Left renal pelvis (tissue), 4 donors: ENCODE data around the gene ATP10D. TPM values are rescaled to one million over a fixed set of nuclear protein-coding genes. Genes with fewer than 3 reads are reported as not detected.
A peak's percentile ranks its signal among the peaks of the same experiment; 100 is the strongest.

Experiments
- DNase-seq, 4 donors: peaks; one replicate each; pipeline ENCODE4 v3.0.0-alpha.2; 2013; ENCODE audit warnings: low read depth in 4 of 4, low spot score in 3 of 4
- polyA plus RNA-seq, 4 donors: library from polyadenylated mRNA; unstranded; fragments of 120-200 nt; gene quantifications; one replicate each; pipeline ENCODE4 v1.2.1, GENCODE V29; 2013; ENCODE audit not compliant: insufficient read length in 4 of 4

Gene ATP10D
- polyA plus RNA-seq: 10 to 100 TPM; 30.5 to 57.3 (median 49.7) TPM

DNA sequence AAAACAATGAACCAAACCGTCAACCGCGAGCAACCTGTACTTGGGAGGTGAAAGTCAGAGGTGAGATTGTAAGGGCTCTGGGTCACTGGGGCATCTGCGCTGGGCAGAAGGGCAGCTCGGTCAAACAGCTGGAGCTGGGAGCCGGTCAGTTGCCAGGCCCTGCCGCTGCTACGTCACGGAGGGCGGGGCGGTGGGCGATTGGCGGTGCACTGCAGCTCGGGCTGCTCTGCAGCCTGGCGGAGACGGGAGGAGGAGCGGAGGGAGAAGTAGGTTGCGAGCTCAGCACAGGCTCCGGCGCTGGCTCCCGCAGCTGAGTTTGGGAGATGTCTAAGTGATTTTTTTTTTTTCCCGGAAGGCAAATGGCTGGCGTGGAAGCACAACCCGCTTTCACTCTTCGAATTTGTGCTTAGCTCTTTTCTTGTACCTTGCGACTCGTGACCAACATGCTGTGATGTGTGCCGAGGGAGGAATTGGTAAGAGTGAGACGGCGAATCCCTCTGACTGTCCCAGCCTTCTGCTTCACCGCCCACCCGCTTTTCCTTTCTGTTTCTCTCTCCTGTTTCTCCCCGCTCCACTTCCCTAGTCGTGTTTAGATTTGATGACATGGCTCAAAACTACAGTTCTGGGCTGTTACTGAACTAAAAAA is at the start of gene ATP10D:
TSS of gene ATP10D (plus strand) at position 229 of the 646 bp plus-strand sequence. CDS start 27,266 bp downstream, outside the sequence.
- peak; percentile 85 to 91 (median 87) for DNase-seq

DNA sequence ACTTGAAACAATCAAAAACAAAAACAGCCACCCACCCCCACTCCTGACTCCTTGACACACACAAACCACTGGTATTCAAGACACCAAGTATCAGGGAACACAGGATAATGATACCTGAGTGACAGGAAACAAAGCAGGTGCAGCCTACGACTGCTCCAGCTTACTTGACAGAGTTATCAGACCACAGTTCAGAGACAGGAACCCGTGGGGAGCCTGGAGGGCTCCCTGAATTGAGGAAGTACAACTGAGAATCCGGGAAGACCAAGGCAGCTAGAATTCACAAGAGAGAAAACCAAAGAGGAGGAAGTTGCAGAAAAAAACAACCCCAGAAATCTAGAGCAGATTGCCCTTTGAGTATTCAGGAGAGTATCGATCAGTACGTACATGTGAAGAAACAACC is 42.1 kb upstream of the ATP10D start:
- DNase-seq: no peak

DNA sequence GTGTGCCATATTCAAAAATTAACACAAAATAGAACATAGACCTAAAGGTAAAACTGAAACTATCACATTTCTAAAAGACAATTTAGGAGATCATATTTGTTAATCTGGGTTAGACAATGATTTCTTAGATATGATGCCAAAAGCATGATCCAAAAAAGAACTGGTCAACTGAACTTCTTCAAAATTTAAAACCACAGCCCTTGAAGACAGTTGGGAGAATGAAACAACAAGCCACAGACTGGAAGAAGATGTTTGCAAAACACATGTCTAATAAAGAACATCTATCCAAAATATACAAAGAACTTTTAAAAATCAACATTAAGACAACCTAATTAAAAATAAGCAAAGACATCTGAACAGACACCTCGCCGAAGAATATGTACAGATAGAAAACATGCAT is 41.0 kb upstream of the ATP10D start:
- no peak for DNase-seq

DNA sequence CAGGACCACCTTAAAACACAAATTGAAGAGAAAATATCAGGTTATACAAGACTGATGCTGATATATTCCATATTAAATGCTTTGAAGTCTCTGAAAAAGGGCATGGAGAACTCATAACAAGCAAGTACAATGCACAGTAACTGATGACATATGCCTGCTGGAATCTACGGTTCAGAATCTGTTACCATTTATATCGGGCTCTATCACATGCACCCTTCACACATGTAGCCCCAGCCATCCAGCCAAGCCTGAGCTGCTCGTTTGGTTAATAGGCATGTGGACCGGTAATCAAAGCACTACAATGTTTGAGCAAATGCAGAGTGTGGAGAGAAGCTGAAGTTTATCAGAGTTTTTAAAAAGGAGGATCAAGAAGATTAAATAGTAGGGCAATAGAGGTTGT is 33.4 kb upstream of the ATP10D start:
- DNase-seq: no peak

DNA sequence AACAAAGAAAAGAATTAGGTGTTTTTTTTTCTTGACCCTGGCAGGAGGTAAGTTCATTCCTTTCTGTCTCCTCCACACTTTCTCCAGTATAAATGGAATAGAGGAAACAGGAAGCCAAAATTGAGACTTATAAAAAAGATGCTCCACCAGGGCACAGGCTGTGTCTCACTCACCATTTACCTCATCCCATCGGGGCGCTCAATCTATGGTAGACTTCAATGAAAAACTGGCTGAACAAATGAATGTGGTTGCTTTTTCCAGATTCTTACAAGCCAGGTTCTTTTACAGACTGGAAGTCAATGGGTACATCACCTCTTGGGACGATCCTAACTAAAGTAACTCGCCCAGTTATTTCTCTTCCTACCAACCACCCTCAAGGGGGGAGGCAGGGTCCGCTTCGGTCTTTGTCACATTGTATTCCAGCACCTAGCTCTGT is 22.3 kb upstream of the ATP10D start:
- no peak for DNase-seq

DNA sequence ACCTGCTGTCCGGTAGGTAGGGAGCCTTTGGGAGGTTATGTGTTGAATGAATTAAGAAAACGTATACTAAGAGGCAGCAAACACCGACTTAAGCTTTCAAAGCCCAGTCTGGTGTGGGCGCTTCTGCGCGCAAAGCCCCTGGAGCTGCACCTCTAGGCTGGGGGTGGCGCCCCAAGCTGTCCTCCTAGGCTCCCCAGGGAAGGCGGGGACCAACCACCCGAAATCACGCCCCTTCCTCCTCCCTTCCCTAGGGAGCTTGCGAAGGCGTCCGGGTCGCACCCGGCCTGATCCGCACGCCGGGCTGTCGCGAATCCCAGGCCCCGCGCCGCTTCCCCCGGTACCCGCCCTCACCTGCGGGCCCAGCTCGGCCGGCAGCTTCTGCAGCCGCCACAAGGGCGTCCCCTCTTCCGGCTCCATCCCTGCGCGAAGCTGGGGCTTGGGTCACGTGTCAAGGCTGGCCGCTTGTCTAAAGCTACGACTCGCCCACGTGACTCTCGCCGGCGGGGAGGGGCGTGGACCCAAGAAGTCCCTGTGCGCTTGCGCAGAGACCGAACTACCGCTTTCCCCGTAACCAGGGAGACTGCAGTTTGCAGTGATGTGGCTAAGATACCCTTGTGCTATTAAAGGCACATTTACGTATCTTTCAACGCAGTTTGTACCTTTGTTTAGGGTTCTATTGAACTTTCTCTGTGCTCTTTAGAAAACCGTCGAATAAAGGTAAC is 21.7 kb upstream of the ATP10D start, which contains the start of gene COMMD8:
TSS of gene COMMD8 (minus strand) at position 468 of the 722 bp plus-strand sequence. CDS start at position 417, 51 bp downstream.
- peak; percentile 85 to 94 (median 91) for DNase-seq

DNA sequence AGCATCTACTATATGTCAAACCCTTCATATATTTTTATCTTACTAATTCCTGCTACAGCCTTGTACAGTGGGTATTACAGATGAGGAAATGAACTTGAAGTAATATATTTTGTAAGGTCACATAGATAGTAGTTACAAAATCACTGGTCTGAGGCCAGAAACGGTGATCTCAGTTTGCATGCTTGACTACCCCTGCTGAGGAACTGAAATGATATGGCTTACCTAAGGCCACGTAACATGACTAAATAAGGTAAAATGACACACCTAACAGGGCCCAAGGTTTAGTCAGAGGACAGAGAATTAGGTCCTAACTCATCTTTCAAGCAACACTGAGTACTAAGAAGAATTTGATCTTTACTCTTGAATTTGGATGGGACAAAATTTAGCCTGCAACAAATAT is 20.1 kb upstream of the ATP10D start:
- DNase-seq: no peak

DNA sequence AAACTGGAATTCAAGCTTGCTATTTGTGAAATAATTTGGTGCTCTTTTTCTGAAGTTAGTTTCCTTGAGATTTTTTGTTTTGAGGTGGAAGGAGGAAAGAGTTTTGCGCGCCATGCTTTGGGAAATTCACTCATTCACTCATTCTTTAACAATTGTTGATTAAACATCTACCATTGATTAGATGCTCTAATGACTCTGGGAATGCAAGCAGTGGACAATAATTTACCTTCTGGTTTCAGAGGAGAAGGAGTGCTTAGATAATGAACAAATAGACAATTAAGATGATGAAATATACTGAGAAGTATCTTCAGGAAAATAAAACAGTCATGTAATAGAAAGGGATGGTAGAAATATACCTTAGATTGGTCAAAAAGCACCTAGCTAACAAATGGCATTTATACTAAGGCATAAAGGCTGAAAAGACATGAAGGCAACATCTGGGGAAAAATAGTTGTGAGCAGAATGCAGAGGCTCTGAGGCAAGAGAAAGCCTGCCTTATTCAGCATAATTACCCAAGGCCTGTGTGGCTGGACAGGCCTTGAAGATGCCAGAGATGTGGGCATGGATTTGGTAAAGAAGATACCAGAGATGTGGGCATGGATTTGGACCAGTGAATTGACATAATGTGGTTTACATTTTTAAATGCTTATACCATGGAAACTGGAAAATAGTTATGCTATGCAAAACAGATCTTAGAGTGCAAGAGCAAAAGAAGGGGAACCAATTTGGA is 18.9 kb upstream of the ATP10D start:
- DNase-seq: no peak

DNA sequence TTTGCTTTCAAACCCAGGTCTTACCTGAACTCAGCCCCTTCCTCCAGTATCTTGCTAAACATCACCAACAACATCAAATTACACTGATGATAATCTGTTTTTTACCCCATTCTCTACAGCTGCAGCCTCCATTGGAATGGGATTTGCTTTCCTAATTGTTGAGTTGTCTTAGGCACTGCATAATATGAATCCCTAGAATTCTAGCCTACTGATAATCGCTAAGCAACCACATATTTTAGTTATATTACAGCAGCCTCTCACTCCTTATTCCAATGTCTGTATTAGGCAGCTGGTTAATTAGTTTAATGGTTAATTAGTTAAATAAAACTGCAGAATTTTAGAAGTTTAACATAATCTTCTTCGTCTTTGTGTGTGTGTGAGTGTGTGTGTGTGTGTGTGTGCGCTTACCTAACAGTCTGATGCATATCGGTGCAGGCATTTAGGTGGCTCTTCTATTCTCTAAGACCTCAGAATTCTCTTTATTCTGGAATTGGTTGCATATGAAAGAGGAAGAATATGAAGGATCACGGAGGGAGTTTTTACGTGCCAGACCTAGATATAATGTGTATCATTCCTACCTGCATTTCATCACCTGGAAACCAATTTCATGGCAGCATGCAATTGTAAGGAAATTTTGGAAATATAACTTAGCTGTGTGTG is 16.2 kb upstream of the ATP10D start:
- no peak for DNase-seq

DNA sequence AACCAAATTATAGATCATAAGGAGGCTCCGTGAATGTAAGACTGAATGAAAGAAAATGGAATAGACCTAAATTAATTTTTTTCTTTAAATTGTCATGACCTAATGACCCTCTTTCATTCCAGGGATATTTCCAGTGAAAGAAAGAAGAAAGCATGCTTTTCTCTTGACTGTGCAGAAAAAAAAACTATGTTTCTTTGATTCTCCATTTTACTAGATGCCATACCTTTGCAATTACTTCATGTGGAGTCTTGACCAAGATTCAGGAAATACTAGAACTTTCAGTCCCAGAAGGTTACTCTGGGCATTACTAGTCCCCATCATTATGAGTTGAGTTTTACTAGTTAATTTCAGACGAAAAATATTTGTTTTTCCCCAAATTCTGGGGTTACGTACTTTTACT is 15.1 kb upstream of the ATP10D start:
- DNase-seq: no peak

DNA sequence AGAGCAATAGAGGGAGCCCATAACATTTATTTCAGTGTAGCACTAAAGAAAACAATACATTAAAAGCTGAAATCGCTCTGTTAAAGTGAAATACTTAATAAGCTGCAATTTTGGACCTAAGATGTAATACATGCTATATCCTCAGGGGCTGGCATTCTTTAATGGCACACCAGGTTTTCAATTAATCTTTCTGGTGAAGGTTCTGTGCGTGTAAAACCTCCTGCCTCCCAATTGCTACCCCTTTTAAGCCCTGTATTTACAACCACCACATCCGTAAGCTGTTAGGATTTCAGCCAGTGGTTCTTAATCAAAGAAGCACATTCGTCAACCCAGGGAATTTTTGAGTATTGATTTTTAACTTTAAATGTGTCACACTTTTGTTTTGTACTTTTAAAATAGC is 14.0 kb upstream of the ATP10D start:
- DNase-seq: no peak

DNA sequence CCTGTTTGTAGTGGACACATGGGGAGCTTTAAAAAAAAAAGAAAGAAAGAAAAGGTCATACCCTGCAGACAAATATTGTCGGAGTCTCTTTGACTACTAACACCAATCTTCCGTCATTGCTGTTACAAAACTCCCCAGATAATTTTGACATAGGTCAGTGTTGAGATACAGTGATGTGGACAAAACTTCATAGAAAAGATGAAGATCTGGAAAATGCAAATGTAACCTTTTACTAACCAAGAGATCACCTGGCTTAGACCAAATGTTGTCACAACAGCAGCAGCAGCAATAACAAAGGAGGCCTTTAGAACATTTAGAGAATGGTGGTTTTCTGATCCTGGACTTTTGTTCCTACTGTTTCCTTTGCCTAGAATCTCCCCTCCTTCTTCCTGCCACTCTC is 13.5 kb upstream of the ATP10D start:
- no peak for DNase-seq

DNA sequence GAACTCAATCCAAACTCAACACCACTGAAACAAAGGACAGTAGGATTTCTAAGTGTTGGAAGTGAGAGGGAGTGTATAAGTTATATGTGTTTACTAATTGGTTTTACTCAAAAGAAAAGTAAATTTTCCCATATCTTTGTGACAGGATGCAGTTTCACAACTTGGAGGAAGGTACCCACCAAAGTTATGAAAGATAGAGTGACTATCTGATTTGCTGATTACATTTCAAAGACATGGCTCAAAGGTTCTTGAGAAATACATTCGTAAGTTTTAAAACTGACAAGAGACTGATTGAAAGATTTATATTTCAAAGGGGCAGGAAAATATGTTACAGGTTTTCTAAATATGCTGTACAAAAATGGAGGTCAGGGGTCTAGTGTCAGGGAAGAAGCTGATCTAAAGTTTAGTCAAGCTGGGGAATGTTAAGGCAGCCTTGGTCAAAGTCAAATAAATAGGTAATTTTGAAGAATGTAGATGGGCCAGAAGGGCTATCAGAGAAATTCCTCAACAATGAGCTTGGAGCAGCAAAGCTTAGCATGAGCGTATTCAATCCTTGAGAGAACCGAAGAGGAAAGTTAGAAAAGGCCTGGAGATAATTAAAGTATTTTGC is 11.8 kb upstream of the ATP10D start:
- no peak for DNase-seq

DNA sequence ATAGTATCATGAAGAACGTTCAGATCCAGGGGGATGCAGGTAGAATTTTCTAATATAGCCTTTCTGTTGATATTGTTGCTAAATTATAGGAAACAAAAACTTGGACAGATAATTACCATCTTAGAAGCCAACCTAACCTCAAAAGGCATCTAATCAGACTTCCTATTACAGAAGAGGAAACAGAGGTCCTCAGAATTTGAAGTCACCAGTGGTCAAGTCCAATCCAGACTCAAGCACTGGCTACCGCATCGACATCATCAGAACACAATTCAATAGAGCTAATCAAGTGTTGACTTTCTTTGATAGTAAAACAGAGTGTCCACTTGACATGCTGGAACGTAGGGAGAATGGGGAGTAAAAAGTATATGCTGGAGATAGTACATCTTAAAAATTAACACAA is 10.3 kb upstream of the ATP10D start:
- DNase-seq: no peak

DNA sequence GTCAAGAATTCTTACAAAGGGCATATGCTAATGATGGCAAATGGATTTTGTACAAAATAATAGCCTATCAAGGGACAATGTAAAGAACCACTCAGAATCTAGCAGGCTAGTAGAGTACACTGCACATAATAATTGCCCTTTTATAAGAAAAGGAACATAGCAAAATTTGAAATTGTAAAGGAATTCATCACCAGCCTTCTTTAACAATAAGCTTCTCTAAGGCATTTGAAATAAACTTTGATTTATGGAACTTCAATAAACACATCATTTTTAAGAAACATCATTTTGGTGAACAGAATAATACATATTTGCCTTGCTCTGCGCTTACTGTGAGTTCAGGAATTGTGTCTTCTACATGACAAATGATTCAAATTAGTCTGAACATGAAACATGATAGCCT is 9.7 kb upstream of the ATP10D start:
- DNase-seq: no peak

DNA sequence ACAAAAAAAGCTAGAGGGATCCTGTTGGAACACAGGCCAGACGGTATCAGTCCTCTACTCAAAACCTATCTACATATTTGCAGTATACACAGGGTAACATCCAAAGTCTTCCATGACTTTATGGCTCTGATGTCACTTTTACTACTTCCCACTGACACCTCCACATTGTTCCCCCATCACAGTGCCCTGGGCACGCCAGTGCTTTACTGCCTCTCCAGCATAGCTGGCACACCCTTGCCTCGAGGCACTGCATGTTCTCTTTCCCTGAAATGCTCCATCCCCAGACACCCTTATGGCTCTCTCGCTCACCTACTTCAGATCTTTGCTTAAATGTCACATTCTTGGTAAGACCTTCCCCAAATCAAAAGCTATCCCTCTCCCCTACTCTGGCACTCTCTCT is 6.3 kb upstream of the ATP10D start:
- no peak for DNase-seq

DNA sequence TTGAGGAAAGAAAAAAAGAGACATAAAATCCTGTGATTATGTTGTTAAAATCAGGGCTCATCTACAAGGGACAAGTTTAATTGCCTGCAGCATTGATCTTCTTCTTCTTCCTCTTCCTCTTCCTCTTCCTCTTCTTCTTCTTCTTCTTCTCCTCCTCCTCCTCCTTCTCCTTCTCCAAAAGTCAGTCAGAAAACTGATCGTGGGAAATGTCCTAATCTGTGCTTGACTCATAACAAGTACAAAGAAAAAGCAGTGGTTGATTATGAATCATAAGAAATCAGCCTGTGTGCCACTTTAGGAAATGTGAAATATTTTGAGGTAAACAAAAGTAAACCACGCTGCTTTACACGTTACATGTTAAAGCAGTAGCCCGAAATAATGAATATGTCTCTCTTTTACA is 2.7 kb upstream of the ATP10D start:
- no peak for DNase-seq

DNA sequence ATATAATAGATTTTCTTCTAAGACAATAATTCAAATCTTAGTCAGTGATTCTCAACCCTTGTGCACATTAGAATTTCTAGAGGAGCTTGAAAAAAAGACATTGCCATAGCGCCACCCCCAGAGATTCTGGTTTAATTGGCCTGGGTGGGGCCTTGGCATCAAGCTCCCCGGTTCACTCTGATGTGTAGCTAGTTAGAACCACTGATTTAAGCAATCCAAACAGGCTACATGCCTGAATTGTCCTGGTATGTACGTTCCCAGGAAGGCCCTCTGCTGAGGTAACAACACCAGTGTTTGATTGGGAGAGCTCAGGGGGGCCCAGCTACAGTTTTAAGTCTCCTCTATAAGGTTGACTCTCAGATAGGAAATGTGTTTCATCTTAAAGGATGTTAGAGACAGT is 1.3 kb upstream of the ATP10D start:
- DNase-seq: no peak

DNA sequence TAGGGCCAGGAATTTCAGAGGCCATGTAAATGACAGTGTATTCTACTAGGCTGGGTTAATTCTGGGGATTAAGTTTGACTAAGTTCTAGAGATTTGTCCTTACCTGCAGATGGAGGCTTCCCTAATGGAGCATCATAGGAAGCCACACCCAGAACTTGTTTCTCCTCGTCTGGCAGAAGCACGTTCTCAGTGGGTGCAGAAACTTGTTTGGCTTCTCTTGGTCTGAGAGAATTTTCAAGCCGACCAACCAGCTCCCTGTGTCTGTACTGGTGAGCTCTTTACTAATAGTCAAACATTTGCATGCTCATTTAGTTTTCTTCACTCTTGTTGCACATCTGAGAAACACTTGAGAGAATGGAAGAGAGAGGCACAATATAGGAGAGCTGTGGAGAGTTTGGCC is 907 bp upstream of the ATP10D start:
- no peak for DNase-seq

DNA sequence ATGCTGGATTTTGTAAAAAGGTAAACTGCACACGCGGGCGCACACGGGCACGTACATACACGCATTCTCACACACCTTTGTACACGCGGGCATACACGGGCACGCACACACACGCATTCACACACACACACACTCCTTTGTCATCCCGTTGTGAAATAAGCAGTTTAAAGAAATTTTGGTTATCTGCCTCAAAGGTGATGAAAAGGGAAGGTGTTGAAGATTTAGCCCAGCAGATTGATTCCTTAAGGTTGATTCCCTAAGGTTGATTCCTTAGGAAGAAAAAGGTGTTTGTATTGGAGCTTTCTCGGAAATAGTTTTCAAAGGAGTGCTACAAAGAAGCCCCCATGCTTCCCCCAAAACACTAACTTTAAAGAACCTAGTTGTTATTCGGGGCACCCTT is 693 bp downstream of the ATP10D start:
- DNase-seq: no peak

DNA sequence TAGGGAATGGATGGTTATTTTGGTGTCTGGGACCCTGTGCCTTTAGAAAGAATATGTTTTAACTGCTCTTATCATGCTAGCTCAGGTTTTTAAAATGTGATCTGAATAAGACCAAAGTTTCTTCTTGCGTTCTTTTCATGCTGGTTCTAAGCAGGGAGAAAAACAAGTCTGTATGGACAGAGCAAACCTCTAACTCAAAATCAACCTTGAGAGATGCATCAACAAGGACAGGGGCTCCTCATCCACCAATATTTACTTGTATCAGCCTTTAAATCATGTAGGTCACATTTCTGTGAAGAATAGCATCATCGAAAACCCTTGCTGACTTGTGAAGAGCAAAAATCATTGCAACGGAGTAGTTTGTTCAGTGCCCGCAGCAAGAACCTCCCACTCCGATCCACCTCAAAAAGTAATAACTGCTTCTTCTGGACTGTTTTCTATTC is 1.2 kb downstream of the ATP10D start:
- DNase-seq: no peak
